Hematopoietic multipotent progenitor cell treated with erythropoietin and hydrocortisone succinate and interleukin-3 and kit ligand, for 15 days (in vitro differentiated cells): ENCODE data around the gene FBXO10.
"Not testable (repeated sequence)": the region's sequence is repeated elsewhere in the genome, so short reads cannot be mapped to it uniquely, and the experiment has no call there.

Experiments used
- DNase-seq: peaks from one replicate; pipeline ENCODE4 v3.0.0-alpha.2; 2015; ENCODE audit warnings: low spot score

Gene FBXO10

DNA sequence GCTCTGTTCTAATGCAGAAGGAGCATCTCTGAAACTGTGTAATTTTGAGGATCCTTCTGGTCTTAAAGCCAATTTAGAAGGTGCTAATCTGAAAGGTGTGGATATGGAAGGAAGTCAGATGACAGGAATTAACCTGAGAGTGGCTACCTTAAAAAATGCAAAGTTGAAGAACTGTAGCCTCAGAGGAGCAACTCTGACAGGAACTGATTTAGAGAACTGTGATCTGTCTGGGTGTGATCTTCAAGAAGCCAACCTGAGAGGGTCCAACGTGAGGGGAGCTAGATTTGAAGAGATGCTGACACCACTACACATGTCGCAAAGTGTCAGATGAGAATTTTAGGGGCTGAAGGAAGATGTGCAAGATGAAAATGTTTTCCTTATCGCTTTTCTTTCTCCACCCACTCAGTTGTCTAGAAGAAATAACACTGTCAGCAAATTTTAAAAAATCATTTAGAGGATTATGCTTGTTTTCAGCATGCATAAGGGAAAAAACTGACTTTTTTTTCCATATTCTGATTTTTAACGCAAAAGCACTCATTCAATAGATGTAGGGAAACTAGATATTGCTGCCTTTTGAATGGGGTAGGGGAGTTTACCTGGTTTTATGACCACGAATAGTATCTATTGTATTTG is 98.1 kb downstream of the FBXO10 start:
- not testable (repeated sequence) for DNase-seq

DNA sequence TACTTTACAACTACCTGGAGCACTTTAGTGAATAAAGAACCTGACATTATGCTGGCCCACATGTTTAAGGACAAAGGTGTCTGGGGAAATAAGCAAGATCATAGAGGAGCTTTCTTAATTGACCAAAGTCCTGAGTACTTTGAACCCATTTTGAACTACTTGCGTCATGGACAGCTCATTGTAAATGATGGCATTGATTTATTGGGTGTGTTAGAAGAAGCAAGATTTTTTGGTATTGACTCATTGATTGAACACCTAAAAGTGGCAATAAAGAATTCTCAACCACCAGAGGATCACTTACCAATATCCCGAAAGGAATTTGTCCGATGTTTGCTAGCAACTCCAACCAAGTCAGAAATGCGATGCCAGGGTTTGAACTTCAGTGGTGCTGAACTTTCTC is 98.7 kb downstream of the FBXO10 start:
- DNase-seq, result not testable (repeated sequence)

DNA sequence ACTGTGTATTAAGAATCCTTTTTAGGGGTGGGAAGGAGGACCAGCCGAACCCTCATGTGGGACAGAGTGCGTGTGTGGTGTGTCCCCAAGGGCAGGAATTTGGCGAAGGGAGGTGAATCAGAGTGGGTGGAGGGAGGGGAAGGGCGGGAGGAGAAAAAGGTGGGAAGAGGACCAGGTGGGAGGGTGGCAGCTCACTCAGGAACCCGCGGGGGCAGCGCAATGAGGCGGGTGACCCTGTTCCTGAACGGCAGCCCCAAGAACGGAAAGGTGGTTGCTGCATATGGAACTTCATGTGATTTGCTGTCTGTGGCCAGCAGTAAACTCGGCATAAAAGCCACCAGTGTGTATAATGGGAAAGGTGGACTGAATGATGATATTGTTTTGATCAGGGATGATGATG is 99.2 kb downstream of the FBXO10 start:
- no peak for DNase-seq

DNA sequence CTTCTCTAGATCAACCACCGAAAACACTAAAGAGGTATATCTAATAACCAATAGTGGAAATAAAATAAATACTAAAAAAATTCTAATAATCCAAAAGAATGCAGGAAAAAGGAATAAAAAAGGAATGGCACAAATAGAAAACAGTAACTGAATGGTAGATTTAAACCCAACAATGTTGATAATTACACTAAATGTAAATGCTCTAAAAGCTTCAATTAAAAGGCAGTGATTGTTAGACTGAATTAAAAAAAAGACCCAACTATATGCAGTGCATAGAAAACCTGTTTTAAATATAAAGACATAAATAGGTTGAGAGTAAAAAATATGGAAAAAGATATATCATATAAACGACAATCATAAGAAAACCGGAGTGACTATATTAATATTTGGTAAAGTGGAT is 101.7 kb downstream of the FBXO10 start:
- DNase-seq, result no peak

DNA sequence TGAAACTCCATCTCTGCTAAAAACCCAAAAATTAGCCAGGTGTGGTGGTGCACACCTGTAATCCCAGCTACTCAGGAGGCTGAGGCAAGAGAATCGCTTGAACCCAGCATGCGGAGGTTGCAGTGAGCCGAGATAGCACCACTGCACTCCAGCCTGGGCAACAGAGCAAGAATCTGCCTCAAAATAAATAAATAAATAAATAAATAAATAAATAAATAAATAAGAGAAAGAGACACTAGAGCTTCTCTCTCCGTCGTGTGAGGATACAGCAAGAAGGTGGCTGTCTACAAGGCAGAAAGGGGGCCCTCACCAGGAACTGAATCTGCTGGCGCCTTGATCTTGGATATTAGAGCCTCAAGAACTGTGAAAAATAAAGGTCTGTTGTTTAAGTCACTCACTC is 102.2 kb downstream of the FBXO10 start:
- DNase-seq, result not testable (repeated sequence)

DNA sequence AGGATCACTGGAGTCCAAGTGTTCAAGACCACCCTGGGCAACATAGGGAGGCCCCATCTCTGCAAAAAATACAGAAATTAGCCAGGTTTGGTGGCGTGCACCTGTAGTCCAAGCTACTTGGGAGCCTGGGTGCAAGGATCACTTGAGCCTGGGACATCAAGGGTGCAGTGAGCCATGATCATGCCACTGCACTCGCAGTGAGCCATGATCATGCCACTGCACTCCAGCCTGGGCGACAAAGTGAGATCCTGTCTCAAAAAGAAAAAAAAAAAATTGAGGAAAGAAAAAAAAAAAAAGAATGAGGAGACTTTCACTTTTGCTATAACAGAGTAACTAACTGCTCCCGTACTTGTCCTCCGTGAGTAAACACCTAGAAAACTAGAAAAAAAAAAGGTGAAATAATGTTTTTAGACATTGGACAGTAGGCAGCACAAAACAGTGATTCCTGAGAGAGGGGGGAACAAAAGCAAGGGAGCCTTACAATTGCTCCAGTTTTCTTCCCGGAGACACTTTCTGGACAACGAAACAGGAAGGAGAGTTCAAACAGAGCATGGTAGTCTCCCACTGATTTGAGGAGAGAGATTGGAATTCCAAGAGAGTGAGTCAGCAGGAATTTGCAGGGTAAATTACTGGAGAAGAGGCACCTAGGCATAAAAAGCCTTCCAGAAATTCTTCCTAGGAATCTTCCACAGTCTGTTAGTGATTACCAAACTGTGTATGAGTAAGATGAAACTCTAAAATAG is 104.1 kb downstream of the FBXO10 start:
- DNase-seq, result no peak

DNA sequence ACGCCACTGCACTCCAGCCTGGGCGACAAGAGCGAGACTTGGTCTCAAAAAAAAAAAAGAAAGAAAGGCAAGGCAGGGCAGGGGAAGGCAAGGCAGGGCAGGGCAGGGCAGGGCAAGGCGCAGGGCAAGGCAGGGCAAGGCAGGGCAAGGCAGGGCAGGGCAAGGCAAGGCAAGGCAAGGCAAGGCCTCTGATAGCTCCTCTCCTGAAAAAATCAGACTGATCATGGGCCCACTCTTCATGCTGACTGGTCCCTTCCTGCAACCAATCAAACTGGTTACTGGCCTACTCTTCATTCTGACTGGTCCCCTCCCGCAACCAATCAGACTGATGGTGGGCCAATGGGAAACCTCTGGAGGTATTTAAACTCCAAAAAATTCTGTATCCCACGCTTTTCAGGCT is 107.6 kb downstream of the FBXO10 start:
- no peak for DNase-seq

DNA sequence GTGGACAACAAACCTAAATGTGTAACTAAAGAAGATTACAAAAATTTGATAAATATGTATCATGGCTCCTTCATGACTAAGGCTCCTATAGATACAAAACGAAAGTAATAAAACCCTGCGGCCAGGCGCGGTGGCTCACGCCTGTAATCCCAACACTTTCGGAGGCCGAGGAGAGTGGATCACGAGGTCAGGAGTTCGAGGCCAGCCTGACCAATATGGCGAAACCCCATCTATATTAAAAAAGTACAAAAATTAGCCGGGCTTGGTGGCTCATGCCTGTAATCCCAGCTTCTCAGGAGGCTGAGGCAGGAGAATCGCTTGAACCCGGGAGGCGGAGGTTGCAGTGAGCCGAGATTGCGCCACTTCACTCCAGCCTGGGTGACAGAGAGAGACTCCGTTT is 108.7 kb downstream of the FBXO10 start:
- not testable (repeated sequence) for DNase-seq

DNA sequence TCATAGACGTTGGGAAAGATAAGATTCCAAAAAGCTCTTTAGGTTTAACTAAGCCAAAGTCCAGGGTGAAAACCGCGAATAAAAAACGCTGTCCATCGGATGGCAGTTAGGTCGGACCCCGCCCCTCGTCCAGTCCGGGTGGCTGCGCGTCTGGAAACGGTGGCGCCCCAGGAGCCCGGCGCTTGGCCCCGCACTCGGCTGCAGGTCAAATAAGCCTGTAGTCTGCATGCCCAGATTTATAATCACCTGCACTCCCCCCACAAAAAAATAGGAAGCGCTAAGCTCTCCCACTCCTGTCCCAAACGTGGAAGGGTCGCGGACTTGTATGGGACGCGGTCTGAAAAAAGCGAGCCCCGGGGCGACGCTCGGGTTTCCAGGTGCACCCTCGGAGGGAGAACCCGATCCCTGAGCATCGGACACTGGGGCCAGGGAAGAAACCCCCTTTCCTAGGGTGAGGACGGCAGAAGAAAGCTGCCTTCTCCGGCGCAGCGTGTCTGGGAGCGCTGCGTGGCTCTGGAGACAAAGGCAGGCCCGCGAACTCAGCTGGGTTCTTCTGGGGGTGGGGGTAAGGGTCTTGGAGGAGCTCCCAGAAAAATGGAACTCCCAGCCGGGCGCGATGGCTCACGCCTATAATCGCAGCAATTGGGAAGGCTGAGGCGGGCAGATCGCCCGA is 110.0 kb downstream of the FBXO10 start:
- DNase-seq, result peak; percentile 23

DNA sequence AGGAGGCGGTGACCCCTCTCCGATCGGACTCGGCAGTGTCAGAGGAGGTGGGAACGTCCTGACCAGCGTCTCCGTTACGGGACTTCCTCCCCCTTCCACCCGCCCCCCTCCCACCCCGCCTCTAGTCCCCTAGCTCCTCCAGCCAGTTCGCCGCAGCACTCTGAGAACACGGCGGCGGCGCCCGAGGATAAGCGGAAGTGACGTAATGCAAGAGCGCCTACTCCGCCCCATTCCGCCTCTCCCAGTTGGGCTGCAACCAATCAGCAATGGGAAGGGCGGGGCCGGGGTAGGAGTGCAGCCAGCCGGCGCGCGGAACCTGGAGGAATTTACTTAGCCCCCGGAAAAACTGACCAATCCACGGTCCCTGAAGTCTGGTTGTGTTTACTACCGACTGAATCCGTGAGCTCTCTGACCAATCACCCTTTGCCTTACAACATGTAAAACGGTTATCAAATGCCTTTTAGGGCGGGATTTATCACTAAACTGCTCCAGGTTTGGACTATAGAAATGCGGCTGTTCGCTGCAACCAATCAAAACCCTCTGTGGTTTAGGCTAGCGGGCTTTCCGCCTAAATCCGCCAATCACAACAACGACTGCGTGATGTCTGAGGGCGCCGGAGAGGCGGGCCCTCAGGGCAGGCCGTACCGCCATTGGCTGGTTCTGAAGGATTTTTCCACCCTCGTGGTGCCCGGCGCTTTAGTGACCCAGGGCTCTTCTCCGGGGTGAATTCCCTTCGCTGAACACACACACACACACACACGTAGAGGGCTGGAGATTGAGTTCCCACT is 110.7 kb downstream of the FBXO10 start, which contains the start of gene ZBTB5:
TSS of gene ZBTB5 (minus strand) at position 202 of the 788 bp plus-strand sequence. CDS start 22,899 bp downstream, outside the sequence.
- peak; percentile 98 for DNase-seq

DNA sequence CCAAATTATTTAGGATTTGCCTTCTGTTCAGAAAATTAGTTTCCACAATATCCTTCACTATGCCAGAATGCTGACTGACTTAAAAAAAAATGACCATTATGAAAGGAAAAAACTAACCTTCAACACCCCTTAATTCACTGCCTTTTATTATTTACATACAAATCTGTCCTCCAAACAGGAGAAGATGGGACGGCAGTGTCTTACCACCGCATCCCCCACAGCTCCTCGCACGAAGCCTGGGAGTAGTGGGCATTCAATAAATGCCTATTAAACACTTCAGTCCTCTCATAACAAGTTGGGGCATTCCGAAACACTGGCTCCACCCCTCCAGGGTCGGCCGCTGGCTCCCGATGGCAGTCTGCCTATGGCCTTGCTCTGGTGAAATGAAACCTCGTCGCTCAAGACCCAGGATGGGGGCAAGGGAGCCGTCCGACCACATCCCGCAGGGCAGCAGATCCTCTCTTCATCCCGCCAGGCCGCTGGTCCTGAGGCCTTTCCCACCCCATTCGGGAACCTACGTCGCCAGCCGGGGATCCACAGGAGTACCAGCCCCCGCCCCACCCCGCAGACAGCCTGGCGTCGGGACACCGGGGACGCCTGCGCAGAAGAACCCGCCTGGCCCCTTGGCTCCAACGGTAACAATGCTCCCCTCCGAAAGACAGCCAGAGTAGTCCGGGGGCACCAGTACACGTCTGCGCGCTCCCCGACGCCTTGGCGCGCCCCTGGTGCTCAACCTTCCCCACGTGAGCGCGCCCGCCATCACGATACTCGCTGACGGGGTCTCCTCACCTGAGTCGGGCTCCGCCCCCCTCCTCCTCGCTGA is 111.5 kb downstream of the FBXO10 start:
- peak; percentile 35 for DNase-seq

DNA sequence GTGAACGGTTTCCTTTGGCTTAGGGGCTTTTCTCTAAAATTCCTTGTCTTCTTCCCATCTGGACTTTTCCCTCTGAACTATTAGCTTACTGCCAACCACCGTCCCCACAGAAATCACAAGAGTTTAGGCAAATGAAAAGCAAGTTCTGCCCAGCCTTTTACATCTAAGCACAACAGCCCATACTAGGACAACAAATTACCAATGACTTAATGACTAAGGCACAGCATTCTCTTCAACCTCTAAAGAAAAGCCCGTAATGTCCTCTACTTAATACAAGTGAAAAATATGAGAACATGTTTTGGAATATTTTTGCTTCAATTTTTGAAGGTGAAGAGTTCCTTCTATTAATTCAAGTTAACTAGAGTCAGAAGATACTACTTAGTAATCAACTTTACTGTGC is 112.2 kb downstream of the FBXO10 start:
- no peak for DNase-seq
